ENCODE data around the gene LPA.
"Not testable (repeated sequence)": the region's sequence is repeated elsewhere in the genome, so short reads cannot be mapped to it uniquely, and the experiment has no call there.

The LPA gene

DNA sequence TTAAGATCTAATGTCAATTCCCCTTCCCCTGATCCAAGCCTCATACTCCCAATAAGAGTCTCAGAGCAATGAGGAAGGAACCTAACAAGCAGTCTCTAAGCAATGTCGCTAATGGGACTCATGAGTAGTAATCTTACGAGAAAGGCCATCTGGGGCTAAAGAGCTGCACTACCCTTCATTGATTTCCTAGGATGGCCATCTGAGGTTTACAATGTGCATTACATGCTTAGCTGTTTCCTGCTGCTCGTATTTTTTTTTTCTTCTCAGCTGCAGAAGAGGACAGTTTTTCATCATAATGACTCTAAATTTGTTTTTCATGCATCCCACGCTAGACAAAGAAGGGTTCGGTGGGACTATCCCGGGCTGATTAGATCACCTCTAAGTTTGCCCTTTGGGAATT is 119.3 kb downstream of the LPA start:
- POLR2A ChIA-PET: no interaction called here
- CTCF ChIA-PET: no interaction called here
- no peak for DNase-seq (ENCODE audit: extremely low spot score)
- TF ChIP-seq FOXM1 (IDR thresholded peaks at IDR 0.05; ENCODE audit: borderline replicate concordance) (no peak), CTBP1 (IDR thresholded peaks at IDR 0.05; ENCODE audit: borderline replicate concordance) (no peak), FOXK2 (IDR thresholded peaks at IDR 0.05) (no peak), NFRKB (IDR thresholded peaks at IDR 0.05) (no peak), ARNT (IDR thresholded peaks at IDR 0.05) (no peak), ZNF384 (IDR thresholded peaks at IDR 0.05) (no peak)

DNA sequence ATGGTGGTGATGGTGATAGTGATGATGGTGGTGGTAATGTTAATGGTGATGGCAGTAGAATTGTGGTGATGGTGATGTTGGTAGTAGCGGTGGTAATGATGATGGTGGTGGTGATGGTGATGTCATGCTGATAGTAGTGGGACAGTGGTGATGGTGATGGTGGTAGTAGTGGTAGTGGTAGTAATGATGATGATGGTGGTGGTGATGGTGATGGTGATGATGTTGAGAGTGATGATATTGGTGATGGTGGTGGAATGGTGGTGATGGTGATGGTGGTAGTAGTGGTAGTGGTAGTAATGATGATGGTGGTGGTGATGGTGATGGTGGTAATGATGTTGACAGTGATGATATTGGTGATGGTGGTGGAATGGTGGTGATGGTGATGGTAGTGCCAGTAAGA is 128.8 kb downstream of the LPA start:
- CTCF ChIA-PET: no interaction called here
- DNase-seq (ENCODE audit: extremely low spot score): no peak
- TF ChIP-seq PKNOX1 (IDR thresholded peaks at IDR 0.05) (no peak), SUZ12 (IDR thresholded peaks at IDR 0.05) (no peak), TARDBP (IDR thresholded peaks at IDR 0.05) (no peak), ARNT (IDR thresholded peaks at IDR 0.05) (no peak), FOXM1 (IDR thresholded peaks at IDR 0.05; ENCODE audit: borderline replicate concordance) (no peak), ZNF384 (IDR thresholded peaks at IDR 0.05) (no peak), BHLHE40 (IDR thresholded peaks at IDR 0.05; ENCODE audit: borderline replicate concordance) (no peak), HDGF (IDR thresholded peaks at IDR 0.05; ENCODE audit: borderline replicate concordance) (no peak), ELF4 (IDR thresholded peaks at IDR 0.05) (no peak), LEF1 (IDR thresholded peaks at IDR 0.05; ENCODE audit: borderline replicate concordance) (no peak), NFRKB (IDR thresholded peaks at IDR 0.05) (no peak), FOXK2 (IDR thresholded peaks at IDR 0.05) (no peak), L3MBTL2 (conservative IDR thresholded peaks at IDR 0.05) (no peak)
- POLR2A ChIA-PET: no interaction called here

DNA sequence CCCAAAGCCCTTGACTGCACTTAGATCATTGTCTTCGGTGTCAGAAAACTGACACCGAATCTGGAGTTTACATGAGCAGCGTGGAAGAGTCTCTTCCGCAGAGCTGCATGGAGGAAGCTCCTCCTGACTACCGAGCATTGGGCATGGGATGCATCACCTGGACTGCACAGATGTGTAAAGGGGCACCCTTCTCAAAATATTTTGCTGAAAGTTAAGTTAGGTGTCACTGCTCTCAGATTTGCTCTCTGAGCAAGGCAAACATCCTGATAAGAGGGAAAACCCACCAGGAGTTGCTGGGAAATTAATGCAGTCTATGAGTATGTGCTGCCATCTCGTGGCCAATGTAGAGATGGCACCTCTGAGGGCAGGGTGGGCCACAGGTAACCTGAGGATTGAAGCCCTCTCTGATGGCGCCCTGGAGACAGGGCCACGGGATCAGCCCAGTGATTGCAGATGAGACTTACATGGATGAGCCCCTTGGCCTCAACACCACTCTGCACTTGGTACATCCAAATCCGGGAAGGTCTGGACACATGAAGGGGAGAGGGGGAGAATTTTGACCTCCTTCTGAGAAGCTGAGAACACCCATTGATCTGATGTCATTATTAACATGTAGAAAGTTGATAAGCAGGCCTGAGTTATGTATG is 129.9 kb downstream of the LPA start:
- peak; percentile 72 for DNase-seq (ENCODE audit: extremely low spot score)
- TF ChIP-seq CTBP1 (IDR thresholded peaks at IDR 0.05; ENCODE audit: borderline replicate concordance) (no peak), FOXM1 (IDR thresholded peaks at IDR 0.05; ENCODE audit: borderline replicate concordance) (no peak), FOXK2 (IDR thresholded peaks at IDR 0.05) (no peak), SP1 (IDR thresholded peaks at IDR 0.05) (no peak), TARDBP (IDR thresholded peaks at IDR 0.05) (no peak), NFRKB (IDR thresholded peaks at IDR 0.05) (no peak), ZNF384 (IDR thresholded peaks at IDR 0.05) (no peak), LEF1 (IDR thresholded peaks at IDR 0.05; ENCODE audit: borderline replicate concordance) (no peak), ELF4 (IDR thresholded peaks at IDR 0.05) (no peak), FOXA1 (IDR thresholded peaks at IDR 0.05) (no peak), BHLHE40 (IDR thresholded peaks at IDR 0.05; ENCODE audit: borderline replicate concordance) (no peak), L3MBTL2 (conservative IDR thresholded peaks at IDR 0.05) (no peak; the same call in 1 of the 2 replicates), SUZ12 (IDR thresholded peaks at IDR 0.05) (no peak), ARNT (IDR thresholded peaks at IDR 0.05) (no peak), HDGF (IDR thresholded peaks at IDR 0.05; ENCODE audit: borderline replicate concordance) (no peak), PKNOX1 (IDR thresholded peaks at IDR 0.05) (no peak)
- ChIA-PET CTCF (interaction anchor here (0.6 to 1.6 kb wide), 9 partner anchors 9 to 590 kb away, joined by 3 to 21 read pairs (median 3); no protein-coding TSS in a partner anchor), POLR2A (interaction anchor here (1.0 to 1.2 kb wide), 2 partner anchors 13 to 15 kb away, joined by 3 read pairs; no protein-coding TSS in a partner anchor)

DNA sequence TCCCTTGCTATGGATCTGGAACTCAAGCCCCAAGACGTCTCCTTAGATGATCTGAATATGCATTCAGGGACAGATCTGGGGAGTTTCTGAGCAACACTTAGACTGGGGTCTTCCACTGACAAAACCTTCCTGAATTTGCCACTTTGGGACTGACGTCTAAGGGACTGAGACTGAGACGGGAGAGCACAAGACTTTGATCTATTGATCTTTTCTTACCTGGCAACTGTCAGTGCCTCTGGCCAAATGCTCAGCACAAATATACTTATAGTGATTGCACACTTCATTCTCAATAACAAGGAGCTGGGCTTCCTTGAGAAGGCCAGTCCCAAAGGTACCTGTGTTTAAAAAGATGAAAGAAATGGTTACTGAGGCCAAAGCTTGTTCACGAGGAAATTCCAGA is 131.8 kb downstream of the LPA start:
- TF ChIP-seq LEF1 (IDR thresholded peaks at IDR 0.05; ENCODE audit: borderline replicate concordance) (no peak), NFRKB (IDR thresholded peaks at IDR 0.05) (no peak), FOXK2 (IDR thresholded peaks at IDR 0.05) (no peak), SP1 (IDR thresholded peaks at IDR 0.05) (no peak)
- ChIA-PET CTCF (interaction anchor here (0.6 to 1.8 kb wide), 2 partner anchors 13 to 19 kb away, joined by 3 to 6 read pairs; no protein-coding TSS in a partner anchor), POLR2A (no interaction called here)
- no peak for DNase-seq (ENCODE audit: extremely low spot score)

DNA sequence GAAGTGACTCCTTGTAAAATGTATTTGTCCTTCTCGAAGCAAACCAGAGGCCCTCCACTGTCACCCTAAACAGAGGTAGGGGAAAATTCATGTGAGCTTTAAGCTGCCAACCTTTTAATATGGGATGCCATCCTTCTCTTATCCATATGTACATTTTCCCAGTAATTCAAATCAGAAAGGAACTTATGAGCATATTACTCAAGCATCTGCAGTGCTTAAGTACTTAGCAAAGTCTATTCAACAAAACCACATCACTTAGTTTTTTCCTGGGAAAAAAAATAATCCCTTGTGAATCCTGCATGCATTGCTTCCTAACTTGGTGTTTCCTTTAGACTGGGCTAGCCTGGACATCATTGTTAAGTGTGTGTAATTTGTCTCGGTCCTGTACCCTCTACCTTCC is 132.2 kb downstream of the LPA start:
- DNase-seq (ENCODE audit: extremely low spot score): no peak
- TF ChIP-seq LEF1 (IDR thresholded peaks at IDR 0.05; ENCODE audit: borderline replicate concordance) (no peak), NFRKB (IDR thresholded peaks at IDR 0.05) (no peak), FOXA1 (IDR thresholded peaks at IDR 0.05) (no peak), SUZ12 (IDR thresholded peaks at IDR 0.05) (no peak), FOXK2 (IDR thresholded peaks at IDR 0.05) (no peak), SP1 (IDR thresholded peaks at IDR 0.05) (no peak), BHLHE40 (IDR thresholded peaks at IDR 0.05; ENCODE audit: borderline replicate concordance) (no peak), ELF4 (IDR thresholded peaks at IDR 0.05) (no peak), FOXM1 (IDR thresholded peaks at IDR 0.05; ENCODE audit: borderline replicate concordance) (no peak), ARNT (IDR thresholded peaks at IDR 0.05) (no peak), L3MBTL2 (conservative IDR thresholded peaks at IDR 0.05) (no peak), CTBP1 (IDR thresholded peaks at IDR 0.05; ENCODE audit: borderline replicate concordance) (no peak), PKNOX1 (IDR thresholded peaks at IDR 0.05) (no peak), ZNF384 (IDR thresholded peaks at IDR 0.05) (no peak)
- ChIA-PET CTCF (interaction anchor here (1.8 kb wide), 1 partner anchor 12 kb away, joined by 6 read pairs; no protein-coding TSS in a partner anchor), POLR2A (no interaction called here)

DNA sequence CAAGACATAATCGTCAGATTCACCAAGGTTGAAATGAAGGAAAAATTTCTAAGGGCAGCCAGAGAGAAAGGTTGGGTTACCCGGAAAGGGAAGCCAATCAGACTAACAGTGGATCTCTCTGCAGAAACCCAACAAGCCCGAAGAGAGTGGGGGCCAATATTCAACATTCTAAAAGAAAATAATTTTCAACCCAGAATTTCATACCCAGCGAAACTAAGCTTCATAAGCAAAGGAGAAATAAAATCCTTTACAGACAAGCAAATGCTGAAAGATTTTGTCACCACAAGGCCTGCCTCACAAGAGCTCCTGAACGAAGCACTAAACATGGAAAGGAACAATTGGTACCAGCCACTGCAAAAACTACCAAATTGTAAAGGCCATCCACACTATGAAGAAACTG is 134.6 kb downstream of the LPA start:
- POLR2A ChIA-PET, CTCF ChIA-PET: not testable (repeated sequence)

More for the DNA sequence above, 134.6 kb downstream of the LPA start:
- not testable (repeated sequence) for DNase-seq (ENCODE audit: extremely low spot score)
